GM12891 (cell line): ENCODE measurements around the gene TEX38.

Experiments used
- DNase-seq: peaks from one replicate; pipeline ENCODE4 v3.0.0; 2011; ENCODE audit warnings: low spot score; ENCODE audit not compliant: insufficient read length
- FAIRE-seq: peaks from 2 replicates; lab custom pipeline; 2011; peaks lifted over from hg19 to GRCh38; lab: Jason Lieb, UNC
- PAX5 ChIP-seq: IDR thresholded peaks from 2 replicates; pipeline ENCODE4 v1.6.1; 2011; ENCODE audit warnings: low read length, moderate library complexity, mild to moderate bottlenecking; ENCODE audit not compliant: insufficient read depth, severe bottlenecking
- POLR2A ChIP-seq: IDR thresholded peaks from 2 replicates; pipeline ENCODE4 v1.6.1; 2011; ENCODE audit warnings: low read depth, low read length, control low read depth
- POLR2AphosphoS5 ChIP-seq: IDR thresholded peaks from 2 replicates; pipeline ENCODE4 v1.6.1; 2011; ENCODE audit warnings: low read depth, low read length, control low read depth
- POU2F2 ChIP-seq: IDR thresholded peaks from 2 replicates; pipeline ENCODE4 v1.6.1; 2011; ENCODE audit warnings: low read depth, mild to moderate bottlenecking, control low read depth, low read length, moderate library complexity
- SPI1 ChIP-seq: IDR thresholded peaks from 2 replicates; pipeline ENCODE4 v1.6.1; 2011; ENCODE audit warnings: low read depth, low read length, control low read depth
- TAF1 ChIP-seq: IDR thresholded peaks from 2 replicates; pipeline ENCODE4 v1.6.1; 2011; ENCODE audit warnings: low read depth, low read length, control low read depth

TEX38 gene

GRCh38 chr1:46670134-46670533 is 1.5 kb upstream of the TEX38 start:
- TF ChIP-seq POLR2A (no peak), SPI1 (no peak), PAX5 (no peak), POLR2AphosphoS5 (no peak), POU2F2 (no peak), TAF1 (no peak)
- DNase-seq (no peak), FAIRE-seq (no peak)

DNA sequence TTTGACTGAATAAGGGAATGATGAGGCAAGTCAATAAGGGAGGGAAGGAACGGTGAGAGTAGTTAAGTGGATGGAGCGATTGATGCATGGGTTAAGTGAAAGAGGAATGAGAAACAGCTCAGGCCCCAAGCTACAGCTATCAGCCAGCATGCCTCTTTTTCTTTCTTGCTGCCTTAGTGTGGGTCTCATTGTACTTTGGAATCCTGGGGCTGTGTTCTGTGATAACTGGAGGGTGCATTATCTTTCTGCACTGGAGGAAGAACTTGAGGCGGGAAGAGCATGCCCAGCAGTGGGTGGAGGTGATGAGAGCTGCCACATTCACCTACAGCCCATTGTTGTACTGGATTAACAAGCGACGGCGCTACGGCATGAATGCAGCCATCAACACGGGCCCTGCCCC is 1.0 kb downstream of the TEX38 start:
- DNase-seq (no peak), FAIRE-seq (no peak)
- TF ChIP-seq SPI1 (no peak), POLR2A (no peak), POLR2AphosphoS5 (no peak), TAF1 (no peak)

GRCh38 chr1:46673749-46674182 is 2.1 kb downstream of the TEX38 start:
- TF ChIP-seq PAX5 (no peak), POLR2A (no peak), POLR2AphosphoS5 (no peak), TAF1 (no peak), SPI1 (no peak), POU2F2 (no peak)
- FAIRE-seq: no peak
- no peak for DNase-seq

- no peak for TF ChIP-seq TAF1
- 0 out of 2 replicates have a peak, but pooled peaks have one; percentile 9 for TF ChIP-seq SPI1
- TF ChIP-seq POLR2A: no peak
- FAIRE-seq (peak; percentile 64), DNase-seq (no peak)
Observed at GRCh38 chr1:46675549-46676314, 4.1 kb downstream of the TEX38 start.

DNA sequence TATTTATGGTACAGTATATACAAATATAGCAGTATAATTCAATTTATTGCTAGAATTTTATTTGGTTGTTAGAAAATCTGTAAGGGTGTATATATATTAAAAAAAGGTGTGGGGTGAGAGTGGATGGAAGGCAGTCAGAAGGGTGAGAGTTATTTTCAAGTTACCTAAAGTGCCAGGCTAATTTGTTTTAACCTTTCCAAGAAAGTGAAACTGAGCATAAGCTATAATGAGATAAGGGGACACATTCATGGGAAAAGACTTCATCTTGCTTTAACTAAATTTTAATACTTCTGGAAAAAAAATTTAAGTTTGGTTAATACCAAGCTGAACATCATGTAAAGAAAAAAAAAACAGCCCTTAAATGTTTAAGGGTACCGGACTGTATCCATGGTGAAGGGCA is 4.9 kb downstream of the TEX38 start:
- no peak for TF ChIP-seq PAX5
- no peak for TF ChIP-seq POLR2AphosphoS5
- TF ChIP-seq POU2F2: no peak
- no peak for TF ChIP-seq SPI1
- no peak for TF ChIP-seq TAF1
- no peak for TF ChIP-seq POLR2A
- DNase-seq (no peak), FAIRE-seq (no peak)

GRCh38 chr1:46677339-46677738 is 5.7 kb downstream of the TEX38 start:
- DNase-seq (no peak), FAIRE-seq (no peak)
- TF ChIP-seq TAF1 (no peak), POLR2AphosphoS5 (no peak), POU2F2 (no peak), SPI1 (no peak), PAX5 (no peak), POLR2A (no peak)

- DNase-seq (no peak), FAIRE-seq (no peak)
- no peak for TF ChIP-seq SPI1
- TF ChIP-seq POU2F2: no peak
- no peak for TF ChIP-seq PAX5
- TF ChIP-seq TAF1: no peak
- TF ChIP-seq POLR2AphosphoS5: no peak
- no peak for TF ChIP-seq POLR2A
Observed at GRCh38 chr1:46679789-46680573, 8.3 kb downstream of the TEX38 start.

GRCh38 chr1:46681333-46682034 is 9.8 kb downstream of the TEX38 start:
- DNase-seq (no peak), FAIRE-seq (no peak)
- TF ChIP-seq POU2F2 (no peak), TAF1 (no peak), SPI1 (no peak), POLR2A (no peak), PAX5 (no peak), POLR2AphosphoS5 (no peak)

GRCh38 chr1:46682064-46682463 is 10.4 kb downstream of the TEX38 start:
- TF ChIP-seq POU2F2: no peak
- no peak for TF ChIP-seq PAX5
- no peak for DNase-seq
- FAIRE-seq: no peak
